SK-N-SH (cell line): ENCODE measurements around the gene PTGFR. TPM values are rescaled to one million over a fixed set of nuclear protein-coding genes. Genes with fewer than 3 reads are reported as not detected.

Source experiments
- CTCF ChIA-PET: fragments of 300-600, 350-600 bp; formaldehyde crosslinking; extraction: SDS; loops from one replicate; lab custom pipeline; 2021; lab: Yijun Ruan, JAX
- POLR2A ChIA-PET: fragments of 350-600 bp; sonication (Branson Sonifier 250); formaldehyde crosslinking; extraction: SDS; loops from one replicate; lab custom pipeline; 2020; ENCODE audit warnings: antibody characterized with exemption, inconsistent platforms; lab: Yijun Ruan, JAX
- DNase-seq: peaks from one replicate; pipeline ENCODE4 v3.0.0; 2012
- H2AFZ ChIP-seq: fragments of 200-600 bp; sonication (generic); 2 replicates; pipeline ENCODE4 v1.8.1; 2016; ENCODE audit warnings: antibody characterized with exemption, mild to moderate bottlenecking, low read depth
- H3F3A ChIP-seq: fragments of 200-600 bp; sonication (generic); replicated peaks from 2 replicates; pipeline ENCODE3; 2016; ENCODE audit warnings: antibody characterized with exemption, mild to moderate bottlenecking; ENCODE audit not compliant: insufficient read depth
- H3K27ac ChIP-seq, 2 experiments: fragments of 200-500 bp in 1 of 2; fragments of 200-600 bp in 1 of 2; sonication (Bioruptor generic) in 1 of 2; sonication (generic), shearing (Covaris generic) in 1 of 2; 2 replicates each; pipeline versions ENCODE4 v1.5.1 to v1.6.1; 2014 to 2016; ENCODE audit warnings: low read depth in 2 of 2, inconsistent platforms in 1 of 2, low read length in 1 of 2, mild to moderate bottlenecking in 1 of 2, mixed read lengths in 1 of 2
- H3K27me3 ChIP-seq: fragments of 200-600 bp; sonication (generic), shearing (Covaris generic); 2 replicates; pipeline ENCODE4 v1.6.1; 2016; ENCODE audit warnings: mixed run types; ENCODE audit not compliant: insufficient read depth
- H3K36me3 ChIP-seq, 2 experiments: fragments of 200-500 bp in 1 of 2; fragments of 200-600 bp in 1 of 2; sonication (Bioruptor generic) in 1 of 2; sonication (generic) in 1 of 2; replicated peaks in 1 of 2; 2 replicates each; pipeline versions ENCODE3 to v1.5.1; 2014 to 2016; ENCODE audit warnings: low read length in 1 of 2, mild to moderate bottlenecking in 1 of 2; ENCODE audit not compliant: insufficient read depth in 2 of 2, control insufficient read depth in 1 of 2
- H3K4me1 ChIP-seq, 2 experiments: fragments of 200-500 bp in 1 of 2; fragments of 200-600 bp in 1 of 2; sonication (Bioruptor generic) in 1 of 2; sonication (generic), shearing (Covaris generic) in 1 of 2; 2 replicates each; pipeline versions ENCODE4 v1.5.1 to v1.6.1; 2014 to 2016; ENCODE audit warnings: low read depth in 1 of 2, low read length in 1 of 2, mixed run types in 1 of 2; ENCODE audit not compliant: insufficient read depth in 2 of 2, control insufficient read depth in 1 of 2
- H3K4me2 ChIP-seq: fragments of 200-600 bp; sonication (generic), shearing (Covaris generic); 2 replicates; pipeline ENCODE4 v1.6.1; 2017; ENCODE audit warnings: mixed run types
- H3K4me3 ChIP-seq, 2 experiments: fragments of 200-500 bp in 1 of 2; fragments of 200-600 bp in 1 of 2; sonication (Bioruptor generic) in 1 of 2; sonication (generic), shearing (Covaris generic) in 1 of 2; 2 replicates each; pipeline versions ENCODE4 v1.5.1 to v1.8.1; 2014 to 2016; ENCODE audit warnings: low read depth in 2 of 2, inconsistent platforms in 1 of 2, low read length in 1 of 2, mild to moderate bottlenecking in 1 of 2, mixed read lengths in 1 of 2, moderate library complexity in 1 of 2
- H3K79me2 ChIP-seq: fragments of 200-600 bp; sonication (generic); 2 replicates; pipeline ENCODE4 v1.8.1; 2017; ENCODE audit warnings: mild to moderate bottlenecking; ENCODE audit not compliant: insufficient read depth
- H3K9ac ChIP-seq: fragments of 200-600 bp; sonication (generic); 2 replicates; pipeline ENCODE4 v1.6.1; 2017; ENCODE audit warnings: mixed run types
- H3K9me2 ChIP-seq: fragments of 200-600 bp; sonication (generic); 2 replicates; pipeline ENCODE4 v1.6.1; 2017; ENCODE audit warnings: mixed run types
- H3K9me3 ChIP-seq: fragments of 200-600 bp; sonication (generic); 2 replicates; pipeline ENCODE4 v1.6.1; 2017; ENCODE audit warnings: mixed run types, mild to moderate bottlenecking, moderate library complexity
- H4K20me1 ChIP-seq: fragments of 200-600 bp; sonication (generic); 2 replicates; pipeline ENCODE4 v1.6.1; 2017; ENCODE audit warnings: mild to moderate bottlenecking, mixed run types; ENCODE audit not compliant: insufficient read depth
- ELF1 ChIP-seq: IDR thresholded peaks from 2 replicates; pipeline ENCODE4 v1.4.0; 2012
- EP300 ChIP-seq, 2 experiments: IDR thresholded peaks; 2 replicates each; pipeline versions ENCODE4 v1.4.0 to v1.6.1; 2012; ENCODE audit warnings: borderline replicate concordance in 1 of 2, low read depth in 1 of 2, low read length in 1 of 2
- EZH2phosphoT487 ChIP-seq: fragments of 200-600 bp; sonication (generic); IDR thresholded peaks from 2 replicates; pipeline ENCODE4 v1.6.1; 2017; ENCODE audit warnings: low read depth, mixed run types, mild to moderate bottlenecking, antibody characterized with exemption, moderate library complexity, borderline replicate concordance
- FOXM1 ChIP-seq: IDR thresholded peaks from 2 replicates; pipeline ENCODE4 v1.4.0; 2012; ENCODE audit warnings: low read depth, mild to moderate bottlenecking
- GABPA ChIP-seq: IDR thresholded peaks from 2 replicates; pipeline ENCODE4 v1.4.0; 2012; ENCODE audit warnings: low read depth, mild to moderate bottlenecking
- IRF3 ChIP-seq: fragments of 150-350 bp; IDR thresholded peaks from 2 replicates; pipeline ENCODE4 v1.6.1; 2016; ENCODE audit warnings: mild to moderate bottlenecking, low read depth, low read length
- MEF2A ChIP-seq: IDR thresholded peaks from 2 replicates; pipeline ENCODE4 v1.4.0; 2012; ENCODE audit warnings: low read depth, borderline replicate concordance
- MXI1 ChIP-seq: IDR thresholded peaks from 2 replicates; pipeline ENCODE4 v1.6.1; 2012; ENCODE audit warnings: mild to moderate bottlenecking, low read depth, low read length, improper control_type of control experiment
- NFIC ChIP-seq: IDR thresholded peaks from 2 replicates; pipeline ENCODE4 v1.4.0; 2012; ENCODE audit warnings: borderline replicate concordance
- NRF1 ChIP-seq: IDR thresholded peaks from 2 replicates; pipeline ENCODE4 v1.6.1; 2012; ENCODE audit warnings: low read depth, mild to moderate bottlenecking, low read length
- RCOR1 ChIP-seq: fragments of 150-350 bp; IDR thresholded peaks from 2 replicates; pipeline ENCODE4 v1.6.1; 2017; ENCODE audit warnings: antibody characterized with exemption, low read length
- RFX5 ChIP-seq: IDR thresholded peaks from 2 replicates; pipeline ENCODE4 v1.6.1; 2012; ENCODE audit warnings: mild to moderate bottlenecking, improper control_type of control experiment, low read length
- WGBS: methylation state at CpG from one replicate; pipeline ENCODE4 v1.1.6; 2017; ENCODE audit warnings: low lambda C conversion rate; 5-methylcytosine and 5-hydroxymethylcytosine counted together
- polyA plus RNA-seq, 3 experiments: library from polyadenylated mRNA; depleted of rRNA; stranded (reverse); fragments of >200 nt; gene quantifications; 2 replicates each; pipeline ENCODE4 v1.2.3, GENCODE V29; 2012

The PTGFR gene
- polyA plus RNA-seq, 1 of the 3 experiments (the other 2 are of a cell fraction), result 2.2 TPM

GRCh38 chr1:78547081-78547480 is 56.3 kb downstream of the PTGFR start:
- H4K20me1 ChIP-seq, result no peaks in the 10 kb centered on the region
- WGBS, result 50% methylated on average over 1 of the region's 1 CpG
- TF ChIP-seq MEF2A (no peak), GABPA (no peak)
- no peaks in the 10 kb centered on the region for H3K27me3 ChIP-seq
- no peaks in the 10 kb centered on the region for H3K36me3 ChIP-seq
- no peak overlapping the region for H3K4me2 ChIP-seq
- H3K9ac ChIP-seq, result no peak overlapping the region
- H3K9me2 ChIP-seq, result no peaks in the 10 kb centered on the region
- no peaks in the 10 kb centered on the region for H3F3A ChIP-seq
- POLR2A ChIA-PET, result no interaction called here
- H3K4me3 ChIP-seq, result no peak overlapping the region
- H3K27ac ChIP-seq, result no peak overlapping the region
- no peak overlapping the region for H2AFZ ChIP-seq
- CTCF ChIA-PET, result no interaction called here
- H3K79me2 ChIP-seq, result no peaks in the 10 kb centered on the region
- no peaks in the 10 kb centered on the region for H3K4me1 ChIP-seq
- no peak for DNase-seq
- no peaks in the 10 kb centered on the region for H3K9me3 ChIP-seq

GRCh38 chr1:78549331-78549730 is 58.6 kb downstream of the PTGFR start:
- TF ChIP-seq IRF3, result no peak
- TF ChIP-seq RCOR1, result no peak
- no peak for TF ChIP-seq NRF1
- no peak for TF ChIP-seq MXI1
- no peak for TF ChIP-seq GABPA
- TF ChIP-seq, all 33 proteins: peak for 0
- POLR2A ChIA-PET, result no interaction called here
- no peaks in the 10 kb centered on the region for H3K79me2 ChIP-seq
- CTCF ChIA-PET, result no interaction called here
- no peaks in the 10 kb centered on the region for H3K4me1 ChIP-seq
- H3K27me3 ChIP-seq, result no peaks in the 10 kb centered on the region
- no peaks in the 10 kb centered on the region for H3F3A ChIP-seq
- H3K4me2 ChIP-seq, result no peak overlapping the region
- H3K27ac ChIP-seq, result no peak overlapping the region
- H3K9me2 ChIP-seq, result no peaks in the 10 kb centered on the region
- WGBS, result 30% methylated on average over 3 of the region's 3 CpGs
- no peak for DNase-seq
- H3K9me3 ChIP-seq, result no peaks in the 10 kb centered on the region
- no peak overlapping the region for H3K4me3 ChIP-seq
- H3K36me3 ChIP-seq, result no peaks in the 10 kb centered on the region
- H2AFZ ChIP-seq, result no peak overlapping the region
- H3K9ac ChIP-seq, result no peak overlapping the region
- no peaks in the 10 kb centered on the region for H4K20me1 ChIP-seq

GRCh38 chr1:78549891-78550290 is 59.1 kb downstream of the PTGFR start:
- CTCF ChIA-PET, result no interaction called here
- no peak overlapping the region for H3K4me2 ChIP-seq
- no peaks in the 10 kb centered on the region for H3K4me1 ChIP-seq
- no peaks in the 10 kb centered on the region for H3K79me2 ChIP-seq
- H3K9ac ChIP-seq, result no peak overlapping the region
- H4K20me1 ChIP-seq, result no peaks in the 10 kb centered on the region
- H2AFZ ChIP-seq, result no peak overlapping the region
- H3K27ac ChIP-seq, result no peak overlapping the region
- no peaks in the 10 kb centered on the region for H3K9me3 ChIP-seq
- TF ChIP-seq FOXM1 (no peak), EP300 (IDR thresholded peaks at IDR 0.05; ENCODE audit: borderline replicate concordance in 1 of 2, low read depth in 1 of 2, low read length in 1 of 2) (no peak), ELF1 (no peak), EZH2phosphoT487 (no peak), NFIC (no peak), IRF3 (no peak), RFX5 (no peak)
- WGBS, result 43% methylated on average over 3 of the region's 3 CpGs
- H3F3A ChIP-seq, result no peaks in the 10 kb centered on the region
- H3K4me3 ChIP-seq, result no peak overlapping the region
- H3K9me2 ChIP-seq, result no peaks in the 10 kb centered on the region
- no peak for DNase-seq
- H3K27me3 ChIP-seq, result no peaks in the 10 kb centered on the region
- H3K36me3 ChIP-seq, result no peaks in the 10 kb centered on the region
- POLR2A ChIA-PET, result no interaction called here
